ENCODE results near the gene ANO8.

Gene ANO8

GRCh38 chr19:17294051-17294891 lies 40.4 kb downstream of the ANO8 start:
- ChIA-PET POLR2A (ENCODE audit: low non-redundant PET) (interaction anchor here (0.6 kb wide), 1 partner anchor 648 kb away, joined by 3 read pairs; no protein-coding TSS in a partner anchor), CTCF (interaction anchor here (0.6 kb wide), 1 partner anchor 554 kb away, joined by 3 read pairs; no protein-coding TSS in a partner anchor)
- DNase-seq (ENCODE audit: low spot score), result peak; percentile 80
- TF ChIP-seq CTCF (conservative IDR thresholded peaks at IDR 0.05; ENCODE audit: low read depth), result no peak
- H3K27ac ChIP-seq, result peak overlapping the region; percentile 91

- peak overlapping the region; percentile 91 for H3K27ac ChIP-seq
- DNase-seq (ENCODE audit: low spot score), result no peak
- ChIA-PET CTCF (interaction anchor here (0.6 to 2.0 kb wide), 6 partner anchors 10 to 554 kb away, joined by 3 to 11 read pairs (median 8); partner anchors contain the start of genes ABHD8, CCDC194 and MRPL34), POLR2A (ENCODE audit: low non-redundant PET) (no interaction called here)
- no peak for TF ChIP-seq CTCF (conservative IDR thresholded peaks at IDR 0.05; ENCODE audit: low read depth)
Observed at GRCh38 chr19:17293605-17294004, 41.0 kb downstream of the ANO8 start.

GRCh38 chr19:17292301-17293074 lies 42.2 kb downstream of the ANO8 start:
- ChIA-PET POLR2A (ENCODE audit: low non-redundant PET) (interaction anchor here (0.5 kb wide), 1 partner anchor 49 kb away, joined by 4 read pairs; no protein-coding TSS in a partner anchor), CTCF (interaction anchor here (0.5 to 2.0 kb wide), 10 partner anchors 9 to 487 kb away, joined by 3 to 16 read pairs (median 6); partner anchors contain the start of genes ABHD8, CCDC194 and MRPL34)
- H3K27ac ChIP-seq, result peak overlapping the region; percentile 91
- DNase-seq (ENCODE audit: low spot score), result peak; percentile 96
- peak; percentile 95 for TF ChIP-seq CTCF (conservative IDR thresholded peaks at IDR 0.05; ENCODE audit: low read depth)

GRCh38 chr19:17289489-17289888 lies 45.2 kb downstream of the ANO8 start:
- no peak overlapping the region for H3K27ac ChIP-seq
- ChIA-PET POLR2A (ENCODE audit: low non-redundant PET) (no interaction called here), CTCF (interaction anchor here (0.6 kb wide), 1 partner anchor 300 kb away, joined by 3 read pairs; no protein-coding TSS in a partner anchor)
- no peak for TF ChIP-seq CTCF (conservative IDR thresholded peaks at IDR 0.05; ENCODE audit: low read depth)
- DNase-seq (ENCODE audit: low spot score), result peak; percentile 87

- no peak overlapping the region for H3K27ac ChIP-seq
- DNase-seq (ENCODE audit: low spot score), result no peak
- no peak for TF ChIP-seq CTCF (conservative IDR thresholded peaks at IDR 0.05; ENCODE audit: low read depth)
- ChIA-PET CTCF (interaction anchor here (0.7 kb wide), 1 partner anchor 24 kb away, joined by 3 read pairs; no protein-coding TSS in a partner anchor), POLR2A (ENCODE audit: low non-redundant PET) (no interaction called here)
Observed at GRCh38 chr19:17286752-17287151, 47.9 kb downstream of the ANO8 start.

- CTCF ChIA-PET, result no interaction called here
- H3K27ac ChIP-seq, result no peak overlapping the region
- DNase-seq (ENCODE audit: low spot score), result no peak
- POLR2A ChIA-PET (ENCODE audit: low non-redundant PET), result no interaction called here
- no peak for TF ChIP-seq CTCF (conservative IDR thresholded peaks at IDR 0.05; ENCODE audit: low read depth)
Observed at GRCh38 chr19:17286263-17286662, 48.4 kb downstream of the ANO8 start.

Measured in RWPE1 (cell line).